Measurements from ENCODE around the gene PARD3B. TPM values are rescaled to one million over a fixed set of nuclear protein-coding genes. Genes with fewer than 3 reads are reported as not detected.
A peak's percentile ranks its signal among the peaks of the same experiment; 100 is the strongest.

Gene PARD3B
- total and polyA plus RNA-seq, 2 experiments from 2014 or later, result 4.3 to 8.5 TPM

DNA sequence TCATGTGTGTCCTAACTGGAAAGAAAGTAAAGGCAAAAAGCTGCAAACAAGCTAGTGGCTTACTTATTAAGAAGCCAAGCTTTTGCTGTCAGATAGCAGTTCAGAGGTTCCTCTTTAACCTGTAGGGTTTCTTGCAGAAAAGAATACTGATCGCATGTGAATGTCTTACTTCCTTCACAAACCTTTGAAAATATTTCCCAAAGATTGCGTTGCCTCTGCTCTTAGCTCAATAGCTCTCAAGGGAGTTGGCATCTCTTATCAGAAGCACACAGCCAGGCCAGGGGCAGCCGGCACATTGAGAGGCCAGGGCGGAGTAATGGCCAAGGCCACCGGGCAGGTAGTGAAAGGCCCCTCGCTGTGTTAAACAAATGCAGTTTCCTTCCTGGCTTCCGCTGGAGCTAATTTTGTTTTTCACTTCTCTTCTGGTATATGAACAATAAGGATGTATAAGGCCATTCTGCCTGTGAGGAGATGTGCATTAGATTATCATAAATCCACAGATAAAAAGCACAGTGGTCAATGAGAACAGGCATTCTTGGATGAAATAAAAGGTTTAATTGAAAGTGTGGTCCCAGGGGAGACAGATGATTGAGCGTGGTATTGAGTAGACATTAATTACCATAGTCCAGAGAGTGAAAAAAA lies 594.7 kb downstream of the PARD3B start:
- H3K9me3 ChIP-seq (ENCODE audit: low read depth), result no peaks in the 10 kb centered on the region
- H3K4me1 ChIP-seq (ENCODE audit: low read depth), result peaks cover 7% of the 10 kb centered on the region
- no peaks in the 10 kb centered on the region for H3K36me3 ChIP-seq
- no peaks in the 10 kb centered on the region for H3K27me3 ChIP-seq
- peak in 1 of 2 donors; percentile 49 for DNase-seq (ENCODE audit: low read depth in 1 of 2, low spot score in 1 of 2)
- no peak overlapping the region for H3K27ac ChIP-seq
- H3K4me3 ChIP-seq, result no peak overlapping the region
- TF ChIP-seq, protein P1, sequence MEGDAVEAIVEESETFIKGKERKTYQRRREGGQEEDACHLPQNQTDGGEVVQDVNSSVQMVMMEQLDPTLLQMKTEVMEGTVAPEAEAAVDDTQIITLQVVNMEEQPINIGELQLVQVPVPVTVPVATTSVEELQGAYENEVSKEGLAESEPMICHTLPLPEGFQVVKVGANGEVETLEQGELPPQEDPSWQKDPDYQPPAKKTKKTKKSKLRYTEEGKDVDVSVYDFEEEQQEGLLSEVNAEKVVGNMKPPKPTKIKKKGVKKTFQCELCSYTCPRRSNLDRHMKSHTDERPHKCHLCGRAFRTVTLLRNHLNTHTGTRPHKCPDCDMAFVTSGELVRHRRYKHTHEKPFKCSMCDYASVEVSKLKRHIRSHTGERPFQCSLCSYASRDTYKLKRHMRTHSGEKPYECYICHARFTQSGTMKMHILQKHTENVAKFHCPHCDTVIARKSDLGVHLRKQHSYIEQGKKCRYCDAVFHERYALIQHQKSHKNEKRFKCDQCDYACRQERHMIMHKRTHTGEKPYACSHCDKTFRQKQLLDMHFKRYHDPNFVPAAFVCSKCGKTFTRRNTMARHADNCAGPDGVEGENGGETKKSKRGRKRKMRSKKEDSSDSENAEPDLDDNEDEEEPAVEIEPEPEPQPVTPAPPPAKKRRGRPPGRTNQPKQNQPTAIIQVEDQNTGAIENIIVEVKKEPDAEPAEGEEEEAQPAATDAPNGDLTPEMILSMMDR (IDR thresholded peaks at IDR 0.05; ENCODE audit: low read depth, low read length), result no peak

DNA sequence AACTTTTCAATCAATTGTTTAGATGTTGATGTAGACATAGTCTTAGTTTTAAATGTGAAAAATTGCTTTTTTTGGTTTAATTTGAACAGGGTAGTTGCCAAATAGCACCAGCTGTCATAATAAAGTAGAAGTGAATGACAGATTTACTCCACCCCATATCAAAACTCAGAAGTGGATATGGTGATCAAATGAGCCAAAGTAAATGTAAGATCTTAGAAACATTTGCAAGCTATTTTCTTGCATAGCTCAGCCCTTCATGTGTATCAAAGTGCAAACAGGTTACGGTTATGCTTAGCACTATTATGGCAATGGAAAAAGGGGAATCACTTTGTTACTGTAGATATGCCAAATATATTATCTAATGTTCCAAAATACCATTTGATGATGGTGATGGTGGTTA lies 596.1 kb downstream of the PARD3B start:
- Histone ChIP-seq H3K9me3 (ENCODE audit: low read depth) (no peaks in the 10 kb centered on the region), H3K4me3 (no peak overlapping the region), H3K36me3 (no peaks in the 10 kb centered on the region), H3K27me3 (no peaks in the 10 kb centered on the region), H3K27ac (no peak overlapping the region), H3K4me1 (ENCODE audit: low read depth) (peaks cover 7% of the 10 kb centered on the region)
- no peak for DNase-seq (ENCODE audit: low read depth in 1 of 2, low spot score in 1 of 2)
- TF ChIP-seq, protein P1 (IDR thresholded peaks at IDR 0.05; ENCODE audit: low read depth, low read length), result no peak

DNA sequence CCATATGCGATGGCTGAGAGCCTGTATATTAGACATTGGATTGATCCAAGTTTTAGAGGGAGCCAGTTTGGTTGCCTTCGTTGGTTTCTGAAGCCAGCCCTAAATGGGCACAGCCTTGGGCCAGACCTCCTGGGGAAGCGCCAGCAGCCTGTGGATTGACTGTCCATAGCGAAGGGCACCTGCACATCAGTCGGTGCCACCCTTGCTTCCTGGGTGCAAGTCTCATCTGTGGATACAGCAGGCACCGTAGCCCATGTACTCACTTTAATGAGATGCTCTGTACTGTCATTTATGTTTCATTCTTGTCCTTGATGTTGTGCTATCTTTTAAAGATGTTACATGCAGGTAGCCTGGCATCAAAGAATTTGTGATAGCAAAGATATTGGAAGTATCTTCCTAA lies 600.6 kb downstream of the PARD3B start:
- no peak overlapping the region for H3K27ac ChIP-seq
- TF ChIP-seq, protein P1 (IDR thresholded peaks at IDR 0.05; ENCODE audit: low read depth, low read length), result no peak
- no peaks in the 10 kb centered on the region for H3K9me3 ChIP-seq (ENCODE audit: low read depth)
- no peaks in the 10 kb centered on the region for H3K27me3 ChIP-seq
- H3K4me1 ChIP-seq (ENCODE audit: low read depth), result no peaks in the 10 kb centered on the region
- H3K36me3 ChIP-seq, result no peaks in the 10 kb centered on the region
- DNase-seq (ENCODE audit: low read depth in 1 of 2, low spot score in 1 of 2), result no peak
- no peak overlapping the region for H3K4me3 ChIP-seq

DNA sequence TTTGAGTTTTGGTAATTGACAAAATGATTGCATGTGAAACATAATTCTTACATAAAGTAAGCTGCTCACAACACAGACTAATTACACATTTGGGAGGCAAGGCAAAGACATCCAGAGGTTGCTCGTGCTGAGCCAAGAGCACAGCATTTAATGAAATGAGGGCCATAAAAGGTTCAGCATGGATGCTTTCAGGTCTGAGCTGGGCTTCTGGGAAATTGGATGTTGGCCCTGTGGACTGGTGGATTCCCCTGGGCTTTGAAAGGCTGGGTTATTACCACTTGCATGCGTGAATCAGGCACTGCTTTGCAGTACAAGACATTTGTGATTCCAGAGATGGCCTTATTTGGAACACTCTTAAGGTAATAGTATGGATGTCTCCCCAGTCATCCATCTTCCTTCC lies 603.5 kb downstream of the PARD3B start:
- Histone ChIP-seq H3K27me3 (no peaks in the 10 kb centered on the region), H3K4me3 (no peak overlapping the region), H3K9me3 (ENCODE audit: low read depth) (no peaks in the 10 kb centered on the region), H3K27ac (no peak overlapping the region), H3K4me1 (ENCODE audit: low read depth) (no peaks in the 10 kb centered on the region), H3K36me3 (no peaks in the 10 kb centered on the region)
- DNase-seq (ENCODE audit: low read depth in 1 of 2, low spot score in 1 of 2), result peak in 1 of 2 donors; percentile 0
- TF ChIP-seq, protein P1 (IDR thresholded peaks at IDR 0.05; ENCODE audit: low read depth, low read length), result no peak

DNA sequence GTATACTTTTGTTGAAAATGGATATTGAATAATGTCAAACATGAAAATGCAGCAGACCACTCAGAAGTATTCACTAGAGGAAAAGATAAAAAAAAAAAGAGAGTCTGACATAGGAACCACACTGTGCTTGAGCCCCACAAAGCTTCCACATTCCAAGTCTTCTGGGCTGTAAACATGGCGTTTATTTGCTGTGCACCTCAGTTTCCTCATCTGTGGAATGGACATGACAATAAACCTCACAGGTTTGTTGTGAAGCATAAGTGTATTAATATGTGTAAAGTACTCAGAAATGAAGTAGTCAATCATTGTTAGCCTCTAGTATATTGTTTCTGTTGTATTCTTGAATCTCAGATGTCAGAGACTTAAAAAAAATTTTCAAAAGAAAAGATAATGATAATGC lies 611.2 kb downstream of the PARD3B start:
- H3K4me1 ChIP-seq (ENCODE audit: low read depth), result no peaks in the 10 kb centered on the region
- DNase-seq (ENCODE audit: low read depth in 1 of 2, low spot score in 1 of 2), result no peak
- H3K27ac ChIP-seq, result no peak overlapping the region
- TF ChIP-seq, protein P1 (IDR thresholded peaks at IDR 0.05; ENCODE audit: low read depth, low read length), result no peak
- no peaks in the 10 kb centered on the region for H3K36me3 ChIP-seq
- no peaks in the 10 kb centered on the region for H3K27me3 ChIP-seq
- H3K4me3 ChIP-seq, result no peak overlapping the region
- H3K9me3 ChIP-seq (ENCODE audit: low read depth), result no peaks in the 10 kb centered on the region
